Activated CD4-positive, alpha-beta T cell treated with anti-CD3 and anti-CD28 coated beads for 36 hours (primary cell): ENCODE data around the gene LSM10. TPM values are rescaled to one million over a fixed set of nuclear protein-coding genes. Genes with fewer than 3 reads are reported as not detected.
A peak's percentile ranks its signal among the peaks of the same experiment; 100 is the strongest.

Experiments used
- ATAC-seq: fragments of 200-7000 bp; cut with Tn5 transposase; one replicate; pipeline ENCODE4 v1.10.0; 2021; ENCODE audit warnings: mild to moderate bottlenecking, moderate library complexity
- CTCF ChIA-PET: fragments of 350-600 bp; sonication (Branson Sonifier 250); formaldehyde crosslinking; loops from one replicate; lab custom pipeline; 2021; ENCODE audit warnings: antibody characterized with exemption; lab: Charles Lee
- POLR2A ChIA-PET: fragments of 350-600 bp; sonication (Branson Sonifier 250); formaldehyde crosslinking; loops from one replicate; lab custom pipeline; 2021; ENCODE audit warnings: antibody characterized with exemption, inconsistent platforms; lab: Charles Lee
- DNase-seq: peaks from one replicate; pipeline ENCODE4 v3.0.0-alpha.2; 2020
- H3K27ac Mint-ChIP-seq: one replicate; pipeline ENCODE4 v1.8.0; 2021; ENCODE audit warnings: mixed read lengths
- H3K27me3 Mint-ChIP-seq: one replicate; pipeline ENCODE4 v1.8.0; 2021; ENCODE audit warnings: mixed read lengths
- H3K36me3 Mint-ChIP-seq: one replicate; pipeline ENCODE4 v1.8.0; 2021; ENCODE audit warnings: low read depth, mixed read lengths
- H3K4me1 Mint-ChIP-seq: one replicate; pipeline ENCODE4 v1.8.0; 2021; ENCODE audit warnings: mixed read lengths
- H3K4me3 Mint-ChIP-seq: one replicate; pipeline ENCODE4 v1.8.0; 2021; ENCODE audit warnings: mild to moderate bottlenecking, moderate library complexity, mixed read lengths
- H3K9me3 Mint-ChIP-seq: one replicate; pipeline ENCODE4 v1.8.0; 2021; ENCODE audit warnings: low read depth, mixed read lengths
- intact Hi-C, 2 experiments: fragments of 100-400 bp; cut with DNase I in 1 of 2; cut with micrococcal nuclease in 1 of 2; formaldehyde crosslinking; loops; one replicate each; pipeline versions ENCODE4 v1.14.2 to v1.15.1; 2022 to 2024; cut with DNase I, micrococcal nuclease
- total RNA-seq, 2 experiments: library from RNA; stranded (reverse); gene quantifications; one replicate each; pipeline ENCODE4 v1.2.3, GENCODE V29; 2021

Gene LSM10
- 10 to 100 TPM; 40.6 to 44.0 TPM for total RNA-seq

- Mint-ChIP-seq H3K27ac (peak within 1 kb of the TSS; percentile 99), H3K4me1 (peaks cover 25% of the 10 kb centered on the region), H3K27me3 (no peaks in the 10 kb centered on the region), H3K4me3 (peak within 1 kb of the TSS; percentile 90), H3K36me3 (peaks cover 16% of the 10 kb centered on the region), H3K9me3 (no peaks in the 10 kb centered on the region)
- ATAC-seq (peak; percentile 89), DNase-seq (peak; percentile 96)
- ChIA-PET CTCF (interaction anchor here (0.7 to 2.4 kb wide), 6 partner anchors 9 to 275 kb away, joined by 3 to 15 read pairs (median 4); no protein-coding TSS in a partner anchor), POLR2A (interaction anchor here (0.6 to 3.7 kb wide), 2 partner anchors 11 to 147 kb away, joined by 3 to 24 read pairs; no protein-coding TSS in a partner anchor)
- intact Hi-C loops, result loop anchor here (1.0 to 10.0 kb wide), 8 partner anchors 11 to 1203 kb away; partner anchors contain the start of genes MRPS15 (in 1 of the 2), OSCP1 (in 1 of the 2), SFPQ (in 1 of the 2) and THRAP3 (in 1 of the 2)
These were observed at the start of gene LSM10 for GRCh38 chr1:36397378-36398230. Gene LSM10, minus strand, starts transcription at chr1:36397908. Its CDS starts 3,779 bp downstream, at chr1:36394129.

GRCh38 chr1:36447450-36447849, 49.7 kb upstream of the LSM10 start:
- ChIA-PET CTCF (no interaction called here), POLR2A (no interaction called here)
- intact Hi-C loops, result no loop called here
- DNase-seq, result no peak
- Mint-ChIP-seq H3K9me3 (no peaks in the 10 kb centered on the region), H3K36me3 (no peaks in the 10 kb centered on the region), H3K4me3 (no peak overlapping the region), H3K27me3 (no peaks in the 10 kb centered on the region), H3K4me1 (peaks cover 16% of the 10 kb centered on the region), H3K27ac (no peak overlapping the region)
- ATAC-seq, result no peak

GRCh38 chr1:36446746-36447145, 49.0 kb upstream of the LSM10 start:
- Mint-ChIP-seq H3K27me3 (no peaks in the 10 kb centered on the region), H3K36me3 (no peaks in the 10 kb centered on the region), H3K9me3 (no peaks in the 10 kb centered on the region), H3K27ac (no peak overlapping the region), H3K4me3 (no peak overlapping the region), H3K4me1 (peaks cover 16% of the 10 kb centered on the region)
- intact Hi-C loops, result no loop called here
- DNase-seq (no peak), ATAC-seq (no peak)
- POLR2A ChIA-PET, result no interaction called here
- CTCF ChIA-PET, result interaction anchor here (0.6 to 0.8 kb wide), 2 partner anchors 21 to 144 kb away, joined by 3 to 5 read pairs; no protein-coding TSS in a partner anchor

- H3K4me3 Mint-ChIP-seq, result no peak overlapping the region
These were observed 48.6 kb upstream of the LSM10 start for GRCh38 chr1:36446271-36446670.

GRCh38 chr1:36443297-36443696, 45.6 kb upstream of the LSM10 start:
- no peaks in the 10 kb centered on the region for H3K9me3 Mint-ChIP-seq

More at GRCh38 chr1:36446271-36446670, 48.6 kb upstream of the LSM10 start:
- Mint-ChIP-seq H3K4me1 (peaks cover 12% of the 10 kb centered on the region), H3K27me3 (no peaks in the 10 kb centered on the region), H3K9me3 (no peaks in the 10 kb centered on the region), H3K27ac (no peak overlapping the region), H3K36me3 (no peaks in the 10 kb centered on the region)
- intact Hi-C loops, result no loop called here
- ChIA-PET CTCF (interaction anchor here (0.6 to 0.8 kb wide), 3 partner anchors 20 to 1636 kb away, joined by 3 to 5 read pairs (median 3); no protein-coding TSS in a partner anchor), POLR2A (no interaction called here)
- ATAC-seq, result peak; percentile 18
- peak; percentile 61 for DNase-seq

GRCh38 chr1:36442337-36442736, 44.6 kb upstream of the LSM10 start:
- Mint-ChIP-seq H3K27ac (no peak overlapping the region), H3K36me3 (no peaks in the 10 kb centered on the region), H3K27me3 (no peaks in the 10 kb centered on the region), H3K9me3 (no peaks in the 10 kb centered on the region), H3K4me3 (no peak overlapping the region), H3K4me1 (peaks cover 3% of the 10 kb centered on the region)
- CTCF ChIA-PET, result no interaction called here
- no peak for DNase-seq
- POLR2A ChIA-PET, result no interaction called here
- intact Hi-C loops, result no loop called here
- ATAC-seq, result no peak

More at GRCh38 chr1:36443297-36443696, 45.6 kb upstream of the LSM10 start:
- H3K4me1 Mint-ChIP-seq, result peaks cover 3% of the 10 kb centered on the region
- POLR2A ChIA-PET, result no interaction called here
- H3K36me3 Mint-ChIP-seq, result no peaks in the 10 kb centered on the region
- H3K27me3 Mint-ChIP-seq, result no peaks in the 10 kb centered on the region
- CTCF ChIA-PET, result interaction anchor here (0.9 kb wide), 1 partner anchor 8 kb away, joined by 3 read pairs; no protein-coding TSS in a partner anchor
- intact Hi-C loops, result no loop called here
- DNase-seq (no peak), ATAC-seq (no peak)
- no peak overlapping the region for H3K4me3 Mint-ChIP-seq
- no peak overlapping the region for H3K27ac Mint-ChIP-seq

- DNase-seq (no peak), ATAC-seq (no peak)
- Mint-ChIP-seq H3K27me3 (no peaks in the 10 kb centered on the region), H3K36me3 (no peaks in the 10 kb centered on the region), H3K27ac (no peak overlapping the region), H3K9me3 (no peaks in the 10 kb centered on the region), H3K4me1 (no peaks in the 10 kb centered on the region), H3K4me3 (no peak overlapping the region)
- intact Hi-C loops, result no loop called here
- CTCF ChIA-PET, result no interaction called here
- POLR2A ChIA-PET, result no interaction called here
These were observed 42.9 kb upstream of the LSM10 start for GRCh38 chr1:36440646-36441045.

- POLR2A ChIA-PET, result no interaction called here
- no peak overlapping the region for H3K4me3 Mint-ChIP-seq
- no peak for ATAC-seq
- H3K36me3 Mint-ChIP-seq, result no peaks in the 10 kb centered on the region
- no peaks in the 10 kb centered on the region for H3K4me1 Mint-ChIP-seq
- DNase-seq, result no peak
- no peak overlapping the region for H3K27ac Mint-ChIP-seq
- CTCF ChIA-PET, result no interaction called here
- intact Hi-C loops, result no loop called here
- H3K27me3 Mint-ChIP-seq, result no peaks in the 10 kb centered on the region
- H3K9me3 Mint-ChIP-seq, result no peaks in the 10 kb centered on the region
These were observed 42.3 kb upstream of the LSM10 start for GRCh38 chr1:36440044-36440443.

- Mint-ChIP-seq H3K36me3 (no peaks in the 10 kb centered on the region), H3K4me1 (no peaks in the 10 kb centered on the region), H3K4me3 (no peak overlapping the region), H3K9me3 (no peaks in the 10 kb centered on the region), H3K27ac (no peak overlapping the region), H3K27me3 (no peaks in the 10 kb centered on the region)
- intact Hi-C loops, result no loop called here
- CTCF ChIA-PET, result interaction anchor here (0.8 kb wide), 1 partner anchor 20 kb away, joined by 3 read pairs; no protein-coding TSS in a partner anchor
- ATAC-seq (no peak), DNase-seq (no peak)
- POLR2A ChIA-PET, result no interaction called here
These were observed 41.0 kb upstream of the LSM10 start for GRCh38 chr1:36438715-36439114.

GRCh38 chr1:36436821-36437220, 39.1 kb upstream of the LSM10 start:
- no peaks in the 10 kb centered on the region for H3K27me3 Mint-ChIP-seq
- ATAC-seq, result no peak
- no peak for DNase-seq
- H3K27ac Mint-ChIP-seq, result no peak overlapping the region
- POLR2A ChIA-PET, result no interaction called here
- H3K36me3 Mint-ChIP-seq, result no peaks in the 10 kb centered on the region
- H3K4me1 Mint-ChIP-seq, result no peaks in the 10 kb centered on the region
- CTCF ChIA-PET, result interaction anchor here (0.8 kb wide), 1 partner anchor 105 kb away, joined by 3 read pairs; no protein-coding TSS in a partner anchor
- no peak overlapping the region for H3K4me3 Mint-ChIP-seq
- H3K9me3 Mint-ChIP-seq, result no peaks in the 10 kb centered on the region
- intact Hi-C loops, result no loop called here

- ATAC-seq, result no peak
- no peak for DNase-seq
- ChIA-PET CTCF (no interaction called here), POLR2A (no interaction called here)
- Mint-ChIP-seq H3K9me3 (no peaks in the 10 kb centered on the region), H3K27ac (no peak overlapping the region), H3K36me3 (no peaks in the 10 kb centered on the region), H3K27me3 (no peaks in the 10 kb centered on the region), H3K4me1 (no peaks in the 10 kb centered on the region), H3K4me3 (no peak overlapping the region)
- intact Hi-C loops, result no loop called here
These were observed 35.4 kb upstream of the LSM10 start for GRCh38 chr1:36433102-36433501.
